OCI-LY7 (cell line): ENCODE data around the gene PRKRIP1. TPM values are rescaled to one million over a fixed set of nuclear protein-coding genes. Genes with fewer than 3 reads are reported as not detected.
"Not testable (repeated sequence)": the region's sequence is repeated elsewhere in the genome, so short reads cannot be mapped to it uniquely, and the experiment has no call there.

Experiments used
- BruUV-seq: library from RNA; stranded (reverse); fragments of 400-500 nt; replicated peaks from 2 replicates; lab custom pipeline; 2021; lab: Mats Ljungman, UMichigan
- CTCF ChIA-PET: fragments of 300-600 bp; sonication (Branson Sonifier 250); formaldehyde crosslinking; loops from one replicate; lab custom pipeline; 2022; ENCODE audit warnings: antibody characterized with exemption; ENCODE audit not compliant: unreplicated experiment; lab: Charles Lee
- POLR2A ChIA-PET: fragments of 300-600 bp; sonication (Branson Sonifier 250); formaldehyde crosslinking; loops from one replicate; lab custom pipeline; 2022; ENCODE audit warnings: antibody characterized with exemption; lab: Charles Lee
- DNase-seq: peaks from one replicate; pipeline ENCODE4 v3.0.0-alpha.2; 2015; ENCODE audit warnings: low spot score
- H2AFZ ChIP-seq: fragments of 200-600 bp; sonication (generic), shearing (Covaris generic); 2 replicates; pipeline ENCODE4 v1.6.1; 2014; ENCODE audit warnings: mild to moderate bottlenecking, antibody characterized with exemption, low read length, moderate library complexity
- H3K27ac ChIP-seq: fragments of 200-600 bp; sonication (generic); 2 replicates; pipeline ENCODE4 v1.5.1; 2014; ENCODE audit warnings: mixed run types, low read depth, mild to moderate bottlenecking, moderate library complexity, low read length, inconsistent platforms; ENCODE audit not compliant: poor library complexity, severe bottlenecking
- H3K36me3 ChIP-seq: fragments of 200-600 bp; sonication (generic); 2 replicates; pipeline ENCODE4 v1.6.1; 2014; ENCODE audit warnings: mild to moderate bottlenecking, antibody characterized with exemption, low read length, moderate library complexity, mixed read lengths; ENCODE audit not compliant: insufficient read depth
- H3K4me1 ChIP-seq: fragments of 200-600 bp; sonication (generic); 2 replicates; pipeline ENCODE4 v1.5.1; 2014; ENCODE audit warnings: mild to moderate bottlenecking, low read length; ENCODE audit not compliant: insufficient read depth, poor library complexity, severe bottlenecking
- H3K4me2 ChIP-seq: fragments of 200-600 bp; sonication (generic); 2 replicates; pipeline ENCODE4 v1.6.1; 2014; ENCODE audit warnings: mild to moderate bottlenecking, low read length
- H3K4me3 ChIP-seq: fragments of 200-600 bp; sonication (generic); 2 replicates; pipeline ENCODE4 v1.5.1; 2014; ENCODE audit warnings: mild to moderate bottlenecking, low read depth, low read length; ENCODE audit not compliant: poor library complexity, severe bottlenecking
- H3K79me2 ChIP-seq: fragments of 200-600 bp; sonication (generic); 2 replicates; pipeline ENCODE4 v1.6.1; 2016; ENCODE audit warnings: low read depth, mild to moderate bottlenecking, low read length, moderate library complexity, mixed read lengths; ENCODE audit not compliant: insufficient read depth
- H3K9me2 ChIP-seq: fragments of 200-600 bp; sonication (generic); 2 replicates; pipeline ENCODE4 v1.6.1; 2016; ENCODE audit warnings: mild to moderate bottlenecking, low read length, mixed read lengths; ENCODE audit not compliant: insufficient read depth
- H3K9me3 ChIP-seq: fragments of 200-600 bp; sonication (generic); 2 replicates; pipeline ENCODE4 v1.6.1; 2014; ENCODE audit warnings: mild to moderate bottlenecking, mixed run types, low read length, mixed read lengths
- H4K20me1 ChIP-seq: fragments of 200-600 bp; sonication (generic); 2 replicates; pipeline ENCODE4 v1.6.1; 2014; ENCODE audit warnings: mild to moderate bottlenecking, antibody characterized with exemption, low read length, moderate library complexity, mixed read lengths; ENCODE audit not compliant: insufficient read depth
- EZH2phosphoT487 ChIP-seq: fragments of 200-600 bp; sonication (generic); IDR thresholded peaks from 2 replicates; pipeline ENCODE4 v1.6.1; 2018; ENCODE audit warnings: low read depth, borderline replicate concordance, mild to moderate bottlenecking, mixed run types, antibody characterized with exemption, low read length, moderate library complexity, mixed read lengths
- intact Hi-C: fragments of 100-400 bp; cut with micrococcal nuclease; formaldehyde crosslinking; loops from one replicate; pipeline ENCODE4 v1.10.0; 2022; ENCODE audit not compliant: unreplicated experiment
- total RNA-seq, 2 experiments: library from RNA; depleted of rRNA in 1 of 2; stranded (reverse); fragments of >200 nt in 1 of 2; shearing (Covaris generic) in 1 of 2; gene quantifications; 2 replicates each; pipeline ENCODE4 v1.2.3, GENCODE V29; 2014 to 2022
- TF ChIP-seq, protein P1 (sequence below): fragments of 200-600 bp; sonication (generic); conservative IDR thresholded peaks from 2 replicates; pipeline ENCODE4 v1.5.1; 2014; ENCODE audit warnings: mild to moderate bottlenecking, antibody characterized with exemption, low read length, moderate library complexity, mixed read lengths

The PRKRIP1 gene
- total RNA-seq, 2 experiments from 2014 or later, result 47.1 to 48.2 TPM

DNA sequence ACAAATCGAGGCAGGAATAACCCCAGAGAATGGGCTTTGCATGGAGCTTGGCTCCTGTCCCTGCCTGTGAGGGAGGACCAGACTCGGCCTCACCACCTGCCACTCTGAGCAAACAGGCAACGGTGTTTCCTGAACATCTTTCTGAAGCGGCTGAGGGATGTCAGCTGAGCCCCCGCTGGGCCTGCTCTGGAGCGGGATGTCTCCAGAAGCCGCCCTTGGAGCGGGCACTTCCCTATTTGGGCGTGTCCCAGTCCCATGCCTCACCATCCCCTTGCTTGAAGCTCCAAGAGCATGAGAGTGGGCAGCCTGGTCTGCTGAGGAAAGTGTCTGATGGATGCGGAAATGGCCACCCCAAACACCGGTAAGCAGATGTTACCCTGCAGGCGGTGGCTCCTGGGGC, 58.3 kb downstream of the PRKRIP1 start:
- Histone ChIP-seq H3K79me2 (no peaks in the 10 kb centered on the region), H2AFZ (no peak overlapping the region), H3K9me2 (no peaks in the 10 kb centered on the region), H3K9me3 (no peaks in the 10 kb centered on the region), H3K4me1 (peaks cover 22% of the 10 kb centered on the region), H3K4me2 (no peak overlapping the region), H3K4me3 (no peak overlapping the region), H4K20me1 (no peaks in the 10 kb centered on the region), H3K27ac (no peak overlapping the region), H3K36me3 (peaks cover 56% of the 10 kb centered on the region)
- TF ChIP-seq, protein P1, sequence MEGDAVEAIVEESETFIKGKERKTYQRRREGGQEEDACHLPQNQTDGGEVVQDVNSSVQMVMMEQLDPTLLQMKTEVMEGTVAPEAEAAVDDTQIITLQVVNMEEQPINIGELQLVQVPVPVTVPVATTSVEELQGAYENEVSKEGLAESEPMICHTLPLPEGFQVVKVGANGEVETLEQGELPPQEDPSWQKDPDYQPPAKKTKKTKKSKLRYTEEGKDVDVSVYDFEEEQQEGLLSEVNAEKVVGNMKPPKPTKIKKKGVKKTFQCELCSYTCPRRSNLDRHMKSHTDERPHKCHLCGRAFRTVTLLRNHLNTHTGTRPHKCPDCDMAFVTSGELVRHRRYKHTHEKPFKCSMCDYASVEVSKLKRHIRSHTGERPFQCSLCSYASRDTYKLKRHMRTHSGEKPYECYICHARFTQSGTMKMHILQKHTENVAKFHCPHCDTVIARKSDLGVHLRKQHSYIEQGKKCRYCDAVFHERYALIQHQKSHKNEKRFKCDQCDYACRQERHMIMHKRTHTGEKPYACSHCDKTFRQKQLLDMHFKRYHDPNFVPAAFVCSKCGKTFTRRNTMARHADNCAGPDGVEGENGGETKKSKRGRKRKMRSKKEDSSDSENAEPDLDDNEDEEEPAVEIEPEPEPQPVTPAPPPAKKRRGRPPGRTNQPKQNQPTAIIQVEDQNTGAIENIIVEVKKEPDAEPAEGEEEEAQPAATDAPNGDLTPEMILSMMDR, result no peak
- no peak for TF ChIP-seq EZH2phosphoT487
- no TSS peak for BruUV-seq
- CTCF ChIA-PET, result no interaction called here
- intact Hi-C loops, result no loop called here
- POLR2A ChIA-PET, result no interaction called here
- no peak for DNase-seq

GRCh38 chr7:102454932-102455331, 58.8 kb downstream of the PRKRIP1 start:
- CTCF ChIA-PET, H3K4me3 ChIP-seq, H3K9me2 ChIP-seq, DNase-seq, intact Hi-C loops, H3K27ac ChIP-seq, H3K4me2 ChIP-seq, H3K79me2 ChIP-seq, H3K9me3 ChIP-seq, BruUV-seq, H4K20me1 ChIP-seq, H2AFZ ChIP-seq: not testable (repeated sequence)
- POLR2A ChIA-PET, result interaction anchor here (1.0 kb wide), 1 partner anchor 9 kb away, joined by 4 read pairs; no protein-coding TSS in a partner anchor
- Histone ChIP-seq H3K4me1 (peaks cover 20% of the 10 kb centered on the region), H3K36me3 (peaks cover 55% of the 10 kb centered on the region)

GRCh38 chr7:102455596-102455995, 59.4 kb downstream of the PRKRIP1 start:
- ChIA-PET CTCF (no interaction called here), POLR2A (interaction anchor here (1.0 kb wide), 1 partner anchor 8 kb away, joined by 4 read pairs; no protein-coding TSS in a partner anchor)
- Histone ChIP-seq H4K20me1 (no peaks in the 10 kb centered on the region), H3K79me2 (no peaks in the 10 kb centered on the region), H3K36me3 (peaks cover 49% of the 10 kb centered on the region), H3K9me2 (no peaks in the 10 kb centered on the region), H2AFZ (no peak overlapping the region), H3K4me2 (no peak overlapping the region), H3K27ac (no peak overlapping the region), H3K4me1 (peaks cover 13% of the 10 kb centered on the region), H3K4me3 (no peak overlapping the region), H3K9me3 (no peaks in the 10 kb centered on the region)
- TF ChIP-seq, protein P1, result no peak
- TF ChIP-seq EZH2phosphoT487, result no peak
- intact Hi-C loops, result no loop called here
- no peak for DNase-seq
- BruUV-seq, result no TSS peak
